ENCODE data around the gene SUPV3L1.

- TF ChIP-seq CTCF (conservative IDR thresholded peaks at IDR 0.05; ENCODE audit: low read length), result no peak
- TF ChIP-seq EZH2phosphoT487 (IDR thresholded peaks at IDR 0.05; ENCODE audit: borderline replicate concordance, low read depth, low read length), result no peak
These were observed 38.8 kb downstream of the SUPV3L1 start for GRCh38 chr10:69218831-69219230.

All from OCI-LY7 (cell line).